SK-N-SH (cell line): Measurements from ENCODE around the gene NEURL1.

Experiments used
- CTCF ChIP-seq: fragments of 200-600 bp; sonication (generic); IDR thresholded peaks from 2 replicates; pipeline ENCODE4 v1.6.1; 2017; ENCODE audit warnings: antibody characterized with exemption, mild to moderate bottlenecking, moderate library complexity
- FOSL2 ChIP-seq: IDR thresholded peaks from 2 replicates; pipeline ENCODE4 v1.4.0; 2012; ENCODE audit warnings: low read depth, mild to moderate bottlenecking, moderate library complexity, borderline replicate concordance
- REST ChIP-seq: IDR thresholded peaks from 2 replicates; pipeline ENCODE4 v1.6.1; 2012; ENCODE audit warnings: mild to moderate bottlenecking, low read depth, low read length, moderate library complexity
- RFX5 ChIP-seq: IDR thresholded peaks from 2 replicates; pipeline ENCODE4 v1.6.1; 2012; ENCODE audit warnings: mild to moderate bottlenecking, improper control_type of control experiment, low read length

- TF ChIP-seq FOSL2 (no peak), RFX5 (no peak), REST (no peak), CTCF (no peak)
Observed at GRCh38 chr10:103560886-103561285, 67.4 kb downstream of the NEURL1 start.
